Peyer's patch (tissue), 4 donors: Measurements from ENCODE around the gene RTCA.
"Not testable (repeated sequence)": the region's sequence is repeated elsewhere in the genome, so short reads cannot be mapped to it uniquely, and the experiment has no call there.

Source experiments
- POLR2A ChIP-seq, 2 donors: fragments of 450-650 bp; IDR thresholded peaks; one replicate each; pipeline ENCODE4 v1.5.1; 2017; ENCODE audit warnings: antibody characterized with exemption in 2 of 2, mild to moderate bottlenecking in 2 of 2, moderate library complexity in 2 of 2
- TF ChIP-seq, protein P1 (sequence below), 6 experiments: fragments of 450-650 bp in 4 of 6; fragments of 200-600 bp in 2 of 6; sonication (generic) in 1 of 6; IDR thresholded peaks; one replicate each; pipeline ENCODE4 v1.5.1; 2017 to 2019; ENCODE audit warnings: antibody characterized with exemption in 6 of 6, mild to moderate bottlenecking in 3 of 6, moderate library complexity in 1 of 6

DNA sequence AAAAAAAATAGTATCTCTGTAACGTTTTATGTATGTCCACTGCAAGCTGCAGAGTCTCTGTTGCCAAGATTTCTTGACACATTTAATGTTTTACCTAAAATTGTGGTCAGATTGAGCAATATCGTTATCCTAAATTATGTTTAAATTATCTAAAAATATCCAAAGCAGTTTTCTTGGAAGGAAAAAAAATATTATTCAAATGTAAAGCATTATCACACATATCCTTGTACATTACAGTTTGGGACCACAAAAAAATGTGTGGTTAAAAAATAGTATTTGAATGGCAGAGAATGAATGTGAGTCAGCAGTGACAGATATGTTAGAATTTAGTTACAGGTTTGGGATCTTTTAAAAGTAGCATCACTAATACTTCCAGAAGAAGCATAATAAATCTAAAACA, 65.1 kb downstream of the RTCA start:
- TF ChIP-seq, protein P1, sequence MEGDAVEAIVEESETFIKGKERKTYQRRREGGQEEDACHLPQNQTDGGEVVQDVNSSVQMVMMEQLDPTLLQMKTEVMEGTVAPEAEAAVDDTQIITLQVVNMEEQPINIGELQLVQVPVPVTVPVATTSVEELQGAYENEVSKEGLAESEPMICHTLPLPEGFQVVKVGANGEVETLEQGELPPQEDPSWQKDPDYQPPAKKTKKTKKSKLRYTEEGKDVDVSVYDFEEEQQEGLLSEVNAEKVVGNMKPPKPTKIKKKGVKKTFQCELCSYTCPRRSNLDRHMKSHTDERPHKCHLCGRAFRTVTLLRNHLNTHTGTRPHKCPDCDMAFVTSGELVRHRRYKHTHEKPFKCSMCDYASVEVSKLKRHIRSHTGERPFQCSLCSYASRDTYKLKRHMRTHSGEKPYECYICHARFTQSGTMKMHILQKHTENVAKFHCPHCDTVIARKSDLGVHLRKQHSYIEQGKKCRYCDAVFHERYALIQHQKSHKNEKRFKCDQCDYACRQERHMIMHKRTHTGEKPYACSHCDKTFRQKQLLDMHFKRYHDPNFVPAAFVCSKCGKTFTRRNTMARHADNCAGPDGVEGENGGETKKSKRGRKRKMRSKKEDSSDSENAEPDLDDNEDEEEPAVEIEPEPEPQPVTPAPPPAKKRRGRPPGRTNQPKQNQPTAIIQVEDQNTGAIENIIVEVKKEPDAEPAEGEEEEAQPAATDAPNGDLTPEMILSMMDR (IDR thresholded peaks at IDR 0.05), result not testable (repeated sequence)
- not testable (repeated sequence) for TF ChIP-seq POLR2A (IDR thresholded peaks at IDR 0.05)
